GM18517 (cell line): ENCODE results near the gene MYL12B.
A peak's percentile ranks its signal among the peaks of the same experiment; 100 is the strongest.
"Not testable (repeated sequence)": the region's sequence is repeated elsewhere in the genome, so short reads cannot be mapped to it uniquely, and the experiment has no call there.

Experiments
- ATAC-seq: cut with Tn5 transposase; IDR thresholded peaks from one replicate; pipeline ENCODE4 v1.9.1; 2021; ENCODE audit warnings: mild to moderate bottlenecking, moderate library complexity; ENCODE audit not compliant: unreplicated experiment

MYL12B gene

GRCh38 chr18:3294435-3295080, 32.6 kb downstream of the MYL12B start:
- ATAC-seq = no peak

GRCh38 chr18:3297025-3297984, 35.4 kb downstream of the MYL12B start:
- ATAC-seq = peak; percentile 100

- ATAC-seq = no peak
These were observed 42.9 kb downstream of the MYL12B start for GRCh38 chr18:3304832-3305231.

GRCh38 chr18:3305354-3305762, 43.4 kb downstream of the MYL12B start:
- ATAC-seq = no peak

GRCh38 chr18:3305933-3306332, 44.0 kb downstream of the MYL12B start:
- ATAC-seq = no peak

GRCh38 chr18:3306391-3306790, 44.5 kb downstream of the MYL12B start:
- ATAC-seq = no peak

GRCh38 chr18:3313685-3314084, 51.8 kb downstream of the MYL12B start:
- no peak for ATAC-seq

- not testable (repeated sequence) for ATAC-seq
These were observed 53.4 kb downstream of the MYL12B start for GRCh38 chr18:3315344-3315743.

GRCh38 chr18:3319399-3319798, 57.5 kb downstream of the MYL12B start:
- ATAC-seq = no peak

GRCh38 chr18:3319894-3320454, 58.0 kb downstream of the MYL12B start:
- no peak for ATAC-seq

GRCh38 chr18:3321133-3321812, 59.3 kb downstream of the MYL12B start:
- ATAC-seq = no peak

GRCh38 chr18:3323900-3324299, 62.0 kb downstream of the MYL12B start:
- no peak for ATAC-seq
